Stimulated activated CD8-positive, alpha-beta memory T cell treated with anti-CD3 and anti-CD28 coated beads, Interleukin-12 subunit alpha, Interleukin-12 subunit beta, amount 100 ng/mL, for 1 hour (primary cell): Measurements from ENCODE around the gene VSTM5.
A peak's percentile ranks its signal among the peaks of the same experiment; 100 is the strongest.
"Not testable (repeated sequence)": the region's sequence is repeated elsewhere in the genome, so short reads cannot be mapped to it uniquely, and the experiment has no call there.

Source experiments
- DNase-seq: peaks from one replicate; pipeline ENCODE4 v3.0.0-alpha.2; 2020; ENCODE audit warnings: low read depth

VSTM5 gene

DNA sequence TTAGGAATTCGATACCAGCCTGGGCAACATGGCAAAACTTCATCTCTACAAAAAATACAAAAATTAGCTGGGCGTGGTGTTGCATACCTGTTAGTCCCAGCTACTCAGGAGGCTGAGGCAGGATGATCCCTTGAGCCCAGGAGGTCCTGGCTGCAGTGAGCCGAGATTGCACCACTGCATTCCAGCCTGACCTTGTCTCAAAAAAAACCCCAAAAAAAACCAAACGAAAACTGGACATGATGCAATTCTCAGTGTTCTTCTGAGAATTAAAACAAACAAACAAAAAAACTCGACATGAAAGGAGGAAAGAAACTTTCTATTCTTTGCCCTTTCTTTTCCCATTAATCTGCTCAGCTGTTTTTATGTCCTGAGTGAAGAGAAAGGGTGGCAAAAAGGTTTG, 58.9 kb downstream of the VSTM5 start:
- DNase-seq: no peak

DNA sequence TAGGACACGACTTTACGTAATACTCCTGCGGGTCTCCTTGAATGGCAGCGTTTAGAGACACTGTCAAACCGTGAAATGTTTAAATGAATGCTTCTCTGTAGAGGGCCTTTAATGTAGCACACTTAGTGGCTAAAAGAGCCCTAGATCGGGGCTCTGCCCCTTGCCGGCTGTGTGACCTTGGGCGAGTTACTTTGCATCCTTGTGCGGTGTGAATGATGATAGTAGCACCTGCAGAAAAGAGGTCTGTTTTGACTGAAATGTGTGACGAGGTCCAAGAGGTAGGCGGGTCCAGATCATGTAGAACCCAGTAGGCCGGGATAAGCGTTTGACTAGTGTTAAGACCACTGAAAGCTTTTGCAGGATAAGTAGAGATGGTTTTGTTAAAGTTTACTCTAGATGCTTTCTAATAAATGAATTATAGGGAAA, 65.5 kb downstream of the VSTM5 start:
- DNase-seq: no peak

DNA sequence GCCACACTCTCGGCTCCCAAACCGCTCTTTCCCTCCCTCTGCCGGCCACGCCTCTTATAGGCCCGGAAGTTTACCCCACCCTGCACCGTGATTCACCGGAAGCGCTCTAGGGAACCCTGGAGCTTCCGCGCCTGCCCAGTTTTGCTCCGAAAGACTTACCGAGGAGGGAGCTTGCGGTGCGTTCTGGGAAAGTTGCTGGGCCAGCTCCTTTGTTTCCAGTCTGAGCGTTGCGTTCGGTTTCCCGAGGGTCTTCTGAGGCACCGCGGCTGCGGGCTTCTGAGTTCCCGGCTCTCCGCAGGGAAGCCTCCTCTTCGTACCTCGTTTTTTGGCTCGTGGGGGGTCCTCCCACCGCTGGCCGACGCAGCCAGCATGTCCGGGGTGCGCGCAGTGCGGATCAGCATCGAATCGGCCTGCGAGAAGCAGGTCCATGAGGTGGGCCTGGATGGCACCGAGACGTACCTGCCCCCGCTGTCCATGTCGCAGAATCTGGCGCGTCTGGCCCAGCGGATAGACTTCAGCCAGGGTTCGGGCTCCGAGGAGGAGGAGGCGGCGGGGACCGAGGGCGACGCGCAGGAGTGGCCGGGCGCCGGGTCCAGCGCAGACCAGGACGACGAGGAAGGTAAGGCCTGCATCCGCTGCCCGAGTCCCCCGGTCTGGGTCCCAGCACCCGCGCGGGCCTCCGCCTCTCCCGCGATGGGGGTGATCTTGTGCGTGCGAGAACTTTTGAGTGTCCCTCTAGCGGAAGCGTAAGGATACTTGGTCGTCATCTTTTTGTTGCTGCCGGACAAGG, 66.1 kb downstream of the VSTM5 start, which contains the start of gene MED17:
TSS of gene MED17 (plus strand) at position 138 of the 790 bp plus-strand sequence. CDS start at position 370, 232 bp downstream.
- DNase-seq: peak; percentile 87

DNA sequence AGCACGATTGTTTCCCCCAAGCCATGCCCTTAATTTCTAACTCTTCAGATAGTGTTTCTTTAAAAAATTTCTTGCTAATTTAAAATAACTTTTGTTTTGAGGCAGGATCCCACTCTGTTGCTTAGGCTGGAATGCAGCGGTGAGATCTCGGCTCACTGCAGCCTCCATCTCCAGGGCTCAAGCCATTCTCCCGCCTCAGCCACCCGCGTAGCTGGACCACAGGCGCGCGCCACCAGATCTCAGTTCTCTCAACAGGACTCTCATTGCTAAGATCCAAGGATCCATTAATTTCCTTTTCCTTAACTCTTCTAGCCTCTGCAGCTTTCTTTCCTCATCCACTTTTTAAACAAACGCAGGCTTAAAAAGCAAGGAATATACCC, 66.7 kb downstream of the VSTM5 start:
- DNase-seq: no peak

DNA sequence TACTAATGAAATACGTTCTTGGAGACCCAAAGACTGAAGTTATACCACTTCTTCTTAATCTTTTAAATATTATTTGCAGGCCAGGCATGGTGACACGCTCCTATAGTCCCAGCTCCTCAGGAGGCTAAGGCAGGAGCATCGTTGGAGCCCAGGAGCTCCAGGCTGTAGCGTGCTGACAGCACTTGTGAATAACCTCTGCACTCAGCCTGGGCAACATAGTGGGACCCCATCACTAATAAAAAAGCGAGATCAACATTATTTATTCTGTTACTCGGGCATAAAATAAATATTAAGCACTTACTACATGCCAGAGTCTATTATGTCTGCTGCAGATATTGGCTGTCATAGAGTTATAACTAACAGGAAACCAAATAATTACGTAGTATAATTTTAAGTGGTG, 67.1 kb downstream of the VSTM5 start:
- no peak for DNase-seq

DNA sequence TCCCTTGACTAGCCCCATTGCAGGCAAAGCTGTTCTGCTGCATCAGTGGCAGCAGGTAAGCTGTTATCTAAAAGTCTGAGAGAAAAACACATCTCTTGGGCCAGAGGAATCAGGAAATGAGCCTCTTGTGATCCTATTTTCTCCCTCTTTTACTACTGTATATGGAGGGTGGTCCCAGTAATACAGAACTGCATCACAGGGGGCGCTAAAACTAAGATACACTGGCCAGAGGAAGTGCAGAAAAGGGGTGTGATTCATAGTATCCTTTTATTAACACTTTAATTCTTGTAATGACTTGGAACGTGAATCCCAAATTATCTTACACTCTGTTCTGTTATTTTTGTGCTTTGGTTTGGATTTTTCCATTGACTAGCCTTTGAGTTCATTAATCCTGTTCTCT, 75.1 kb downstream of the VSTM5 start:
- DNase-seq: no peak

DNA sequence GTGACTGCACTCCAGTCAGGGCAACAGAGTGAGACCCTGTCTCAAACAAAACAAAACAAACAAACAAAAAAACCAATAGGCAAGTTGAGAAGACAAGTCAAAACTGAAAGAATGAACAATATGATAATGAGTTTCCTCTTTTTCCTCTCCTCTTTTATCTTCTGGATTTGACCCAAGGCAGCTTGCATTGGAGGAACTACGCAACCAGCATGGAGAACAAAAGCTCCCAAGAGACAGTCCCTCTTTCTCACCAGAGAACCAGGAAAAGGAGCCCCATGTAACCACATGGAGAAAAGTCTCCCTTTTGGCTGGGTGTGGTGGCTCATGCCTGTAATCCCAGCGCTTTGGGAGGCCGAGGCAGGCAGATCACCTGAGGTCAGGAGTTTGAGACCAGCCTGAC, 75.9 kb downstream of the VSTM5 start:
- not testable (repeated sequence) for DNase-seq

DNA sequence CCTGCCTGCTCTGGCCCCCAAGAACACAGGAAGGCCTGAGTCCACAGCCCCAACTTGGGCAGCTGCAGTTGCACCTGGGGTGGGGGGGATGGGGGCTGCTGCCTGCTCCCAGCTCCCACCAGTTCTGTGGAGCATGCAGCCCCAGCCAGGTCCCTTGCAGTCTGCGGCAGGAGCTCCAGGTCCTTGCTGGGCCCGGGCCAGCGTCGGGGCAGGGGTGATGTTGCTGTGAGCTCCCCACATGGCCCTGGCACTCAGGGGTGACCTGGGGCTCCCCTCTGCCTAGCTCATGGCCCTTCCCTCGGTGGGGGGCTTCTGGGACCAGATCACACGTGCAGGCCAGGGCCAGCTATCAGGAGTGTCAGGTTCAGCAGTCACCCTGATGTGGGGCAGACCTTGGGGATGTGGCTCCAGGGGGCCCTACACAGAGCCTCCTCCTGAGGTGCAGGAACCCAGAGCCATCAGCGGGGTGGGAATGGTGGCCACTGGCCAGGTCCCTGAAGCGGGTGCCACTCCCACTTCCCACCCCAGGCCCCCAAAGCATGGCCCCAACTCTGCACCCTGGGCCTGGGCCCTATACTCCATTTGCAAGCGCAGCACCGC, 76.7 kb downstream of the VSTM5 start:
- DNase-seq: no peak

DNA sequence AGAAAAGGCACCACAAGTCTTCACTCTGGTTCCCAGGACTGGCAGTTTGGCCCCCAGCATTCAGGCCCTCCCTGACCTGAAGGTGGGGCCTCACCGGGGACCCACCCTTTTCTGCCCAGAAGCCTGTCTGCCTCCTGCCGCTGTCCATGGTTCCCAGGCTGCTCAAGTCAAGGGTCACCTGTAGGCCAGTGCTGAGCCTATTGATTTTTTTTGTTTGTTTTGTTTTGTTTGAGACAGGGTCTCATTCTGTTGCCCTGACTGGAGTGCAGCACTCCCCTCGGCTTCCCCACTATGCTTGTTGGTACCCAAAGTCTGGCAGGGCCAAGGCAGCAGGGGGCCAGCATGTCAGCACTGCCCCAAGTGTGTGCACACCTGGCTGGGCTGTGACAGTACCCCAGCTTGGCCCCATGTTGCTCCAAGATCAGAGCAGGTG, 77.4 kb downstream of the VSTM5 start:
- no peak for DNase-seq

DNA sequence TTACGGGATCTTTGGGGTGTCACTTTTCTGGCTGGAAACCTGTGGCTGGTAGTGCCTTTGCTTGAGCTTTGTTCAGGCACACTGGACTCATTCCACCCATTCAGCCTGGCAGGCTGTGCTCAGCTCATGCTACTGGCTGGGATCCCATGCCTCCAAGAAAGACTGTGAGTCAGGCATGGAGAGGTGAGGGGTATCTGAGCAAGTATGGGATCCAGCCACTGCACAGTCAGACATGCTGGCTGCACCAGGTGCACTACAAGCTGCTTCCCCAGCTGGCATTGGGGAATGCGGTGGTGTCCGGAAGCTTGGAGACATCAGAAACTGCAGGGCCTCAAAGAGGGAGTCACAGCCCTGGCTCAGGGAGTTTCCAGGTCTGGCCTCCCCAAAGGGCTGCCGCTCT, 78.3 kb downstream of the VSTM5 start:
- DNase-seq: no peak

DNA sequence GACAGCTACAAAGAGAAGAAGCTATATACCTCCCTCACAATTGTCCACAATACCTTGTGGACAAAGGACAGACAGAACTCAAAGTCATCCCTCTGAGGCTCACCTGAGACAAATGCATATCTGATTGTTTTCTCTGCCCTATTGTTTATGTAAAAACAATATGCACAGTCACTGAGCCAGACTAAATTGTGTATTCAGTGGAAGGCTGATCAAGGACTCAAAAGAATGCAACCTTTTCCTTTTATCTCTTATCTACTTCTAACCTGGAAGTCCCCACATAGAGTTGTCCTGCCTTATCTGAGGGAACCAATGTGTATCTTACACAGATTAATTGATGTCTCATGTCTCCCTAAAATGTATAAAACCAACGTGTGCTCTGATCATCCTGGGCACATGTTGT, 80.3 kb downstream of the VSTM5 start:
- DNase-seq: no peak
